ENCODE measurements around the gene GRK3.

The GRK3 gene

GRCh38 chr22:25669253-25670069, 105.0 kb downstream of the GRK3 start:
- DNase-seq = no peak

- DNase-seq = no peak
These were observed 105.6 kb downstream of the GRK3 start for GRCh38 chr22:25670070-25670461.

- no peak for DNase-seq
These were observed 108.0 kb downstream of the GRK3 start for GRCh38 chr22:25672289-25673084.

GRCh38 chr22:25673713-25674112, 109.2 kb downstream of the GRK3 start:
- DNase-seq = no peak

GRCh38 chr22:25677631-25678030, 113.2 kb downstream of the GRK3 start:
- DNase-seq = no peak

GRCh38 chr22:25680051-25680450, 115.6 kb downstream of the GRK3 start:
- no peak for DNase-seq

- DNase-seq = no peak
These were observed 116.5 kb downstream of the GRK3 start for GRCh38 chr22:25680956-25681355.

- no peak for DNase-seq
These were observed 117.6 kb downstream of the GRK3 start for GRCh38 chr22:25682109-25682508.

GRCh38 chr22:25688627-25689026, 124.2 kb downstream of the GRK3 start:
- DNase-seq = no peak

- no peak for DNase-seq
These were observed 125.2 kb downstream of the GRK3 start for GRCh38 chr22:25689631-25690030.

- no peak for DNase-seq
These were observed 126.3 kb downstream of the GRK3 start for GRCh38 chr22:25690798-25691197.

- no peak for DNase-seq
These were observed 128.2 kb downstream of the GRK3 start for GRCh38 chr22:25692397-25693267.

GRCh38 chr22:25693268-25693565, 128.7 kb downstream of the GRK3 start:
- no peak for DNase-seq

GRCh38 chr22:25694196-25694907, 129.9 kb downstream of the GRK3 start:
- DNase-seq = no peak

GRCh38 chr22:25695146-25695545, 130.7 kb downstream of the GRK3 start:
- no peak for DNase-seq

GRCh38 chr22:25696763-25697162, 132.3 kb downstream of the GRK3 start:
- DNase-seq = no peak

GRCh38 chr22:25697181-25697664, 132.7 kb downstream of the GRK3 start:
- no peak for DNase-seq

GRCh38 chr22:25697978-25698377, 133.5 kb downstream of the GRK3 start:
- no peak for DNase-seq

- DNase-seq = no peak
These were observed 134.0 kb downstream of the GRK3 start for GRCh38 chr22:25698461-25698860.

GRCh38 chr22:25698978-25699377, 134.5 kb downstream of the GRK3 start:
- DNase-seq = no peak

- no peak for DNase-seq
These were observed 136.7 kb downstream of the GRK3 start for GRCh38 chr22:25701056-25701780.

- DNase-seq = no peak
These were observed 137.6 kb downstream of the GRK3 start for GRCh38 chr22:25702040-25702439.
